HUES48 (cell line): ENCODE data around the gene RYR3.

Experiments used
- H3K27ac ChIP-seq: one replicate; pipeline ENCODE4 v1.7.0; 2013; ENCODE audit warnings: low read depth, low read length, inconsistent platforms
- H3K27me3 ChIP-seq: 2 replicates; pipeline ENCODE4 v1.6.1; 2013; ENCODE audit warnings: mild to moderate bottlenecking, low read length; ENCODE audit not compliant: control insufficient read depth, insufficient read depth
- H3K36me3 ChIP-seq: 2 replicates; pipeline ENCODE4 v1.6.1; 2013; ENCODE audit warnings: low read length; ENCODE audit not compliant: control insufficient read depth, insufficient read depth
- H3K4me1 ChIP-seq: 2 replicates; pipeline ENCODE4 v1.6.1; 2013; ENCODE audit warnings: mild to moderate bottlenecking, low read length; ENCODE audit not compliant: control insufficient read depth, insufficient read depth
- H3K4me3 ChIP-seq: 2 replicates; pipeline ENCODE4 v1.5.1; 2013; ENCODE audit warnings: mild to moderate bottlenecking, low read depth, low read length
- H3K9ac ChIP-seq: 2 replicates; pipeline ENCODE4 v1.6.1; 2013; ENCODE audit warnings: mild to moderate bottlenecking, low read depth, low read length, moderate library complexity
- H3K9me3 ChIP-seq: 2 replicates; pipeline ENCODE4 v1.6.1; 2013; ENCODE audit warnings: low read length; ENCODE audit not compliant: control insufficient read depth, insufficient read depth

The RYR3 gene

GRCh38 chr15:33296050-33296449 lies 14.7 kb upstream of the RYR3 start:
- Histone ChIP-seq H3K4me3 (no peak overlapping the region), H3K9me3 (no peaks in the 10 kb centered on the region), H3K27ac (no peak overlapping the region), H3K27me3 (no peaks in the 10 kb centered on the region), H3K36me3 (no peaks in the 10 kb centered on the region), H3K4me1 (peaks cover 6% of the 10 kb centered on the region; the same call in 1 of the 2 replicates), H3K9ac (no peak overlapping the region)

GRCh38 chr15:33296856-33297255 lies 13.9 kb upstream of the RYR3 start:
- H3K27ac ChIP-seq = no peak overlapping the region
- H3K9ac ChIP-seq = no peak overlapping the region
- peaks cover 6% of the 10 kb centered on the region; the same call in 1 of the 2 replicates for H3K4me1 ChIP-seq
- no peak overlapping the region for H3K4me3 ChIP-seq
- no peaks in the 10 kb centered on the region for H3K9me3 ChIP-seq
- no peaks in the 10 kb centered on the region for H3K36me3 ChIP-seq
- H3K27me3 ChIP-seq = no peaks in the 10 kb centered on the region

DNA sequence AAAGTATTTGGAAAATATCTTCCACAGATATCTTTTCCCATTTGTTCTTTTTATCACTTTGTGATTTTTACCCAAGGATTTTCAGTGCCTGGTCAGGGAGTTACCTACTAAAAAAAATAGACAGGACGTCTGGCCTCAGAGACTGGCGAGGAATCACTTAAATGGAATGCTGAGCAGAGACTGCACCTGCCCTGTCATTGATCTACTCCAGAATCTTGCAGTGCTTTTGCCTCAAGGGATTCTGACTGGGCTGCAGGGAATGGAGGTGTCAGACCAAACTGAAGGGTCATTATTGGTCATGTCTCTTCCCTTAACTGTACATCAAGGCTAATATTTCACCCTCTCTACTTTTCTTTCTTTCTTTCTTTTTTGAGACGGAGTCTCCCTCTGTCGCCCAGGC lies 12.1 kb upstream of the RYR3 start:
- no peaks in the 10 kb centered on the region for H3K27me3 ChIP-seq
- no peaks in the 10 kb centered on the region; the same call in 1 of the 2 replicates for H3K4me1 ChIP-seq
- H3K4me3 ChIP-seq = no peak overlapping the region
- H3K36me3 ChIP-seq = no peaks in the 10 kb centered on the region
- H3K9me3 ChIP-seq = no peaks in the 10 kb centered on the region
- no peak overlapping the region for H3K9ac ChIP-seq
- H3K27ac ChIP-seq = no peak overlapping the region

- Histone ChIP-seq H3K9me3 (no peaks in the 10 kb centered on the region), H3K27ac (no peak overlapping the region), H3K9ac (no peak overlapping the region), H3K36me3 (no peaks in the 10 kb centered on the region), H3K4me1 (peaks cover 8% of the 10 kb centered on the region), H3K27me3 (peaks cover 9% of the 10 kb centered on the region), H3K4me3 (no peak overlapping the region)
Observed at GRCh38 chr15:33304924-33305323, 5.8 kb upstream of the RYR3 start.

DNA sequence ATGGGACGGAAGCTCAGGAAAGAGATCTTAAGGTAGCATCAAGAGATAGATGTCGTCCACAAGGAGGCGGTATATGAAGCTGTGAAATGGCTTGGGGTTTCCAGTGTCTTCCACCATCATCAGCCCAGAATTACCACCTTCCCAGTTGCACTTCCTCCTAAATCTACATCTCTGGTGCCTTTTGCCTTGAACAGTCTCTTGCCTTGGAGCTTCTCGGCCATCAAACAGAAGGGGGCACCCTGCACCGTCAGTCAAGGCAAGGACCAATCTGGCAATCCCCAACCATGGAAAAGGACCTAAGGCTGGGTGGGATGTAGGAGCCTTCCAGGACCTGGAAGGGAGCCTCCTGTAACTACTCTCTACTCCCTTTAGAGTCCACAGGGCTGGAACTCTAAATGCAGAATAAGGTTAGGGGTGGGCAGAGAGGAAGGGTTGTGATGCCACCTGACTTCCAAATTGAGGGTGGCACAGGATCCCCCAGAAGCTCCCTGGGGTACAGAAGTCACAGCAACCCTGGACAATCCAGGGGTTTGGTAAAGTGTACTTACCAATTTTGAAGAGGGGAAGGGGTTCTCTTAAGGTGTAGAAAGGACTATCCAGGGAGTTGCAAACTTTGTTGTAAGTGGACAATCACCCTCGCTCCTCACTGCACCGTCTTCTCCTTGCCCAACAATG lies 1.0 kb upstream of the RYR3 start:
- no peaks in the 10 kb centered on the region for H3K9me3 ChIP-seq
- no peaks in the 10 kb centered on the region for H3K36me3 ChIP-seq
- no peak overlapping the region for H3K9ac ChIP-seq
- peaks cover 10% of the 10 kb centered on the region for H3K4me1 ChIP-seq
- H3K4me3 ChIP-seq = peak overlapping the region; percentile 60; the same call in 1 of the 2 replicates
- H3K27me3 ChIP-seq = peaks cover 51% of the 10 kb centered on the region
- H3K27ac ChIP-seq = no peak overlapping the region

GRCh38 chr15:33311312-33311971 lies 675 bp downstream of the RYR3 start:
- no peaks in the 10 kb centered on the region for H3K36me3 ChIP-seq
- H3K27ac ChIP-seq = no peak overlapping the region
- peaks cover 51% of the 10 kb centered on the region for H3K27me3 ChIP-seq
- peak overlapping the region; percentile 60 for H3K4me3 ChIP-seq
- no peak overlapping the region for H3K9ac ChIP-seq
- no peaks in the 10 kb centered on the region for H3K9me3 ChIP-seq
- peaks cover 11% of the 10 kb centered on the region for H3K4me1 ChIP-seq

DNA sequence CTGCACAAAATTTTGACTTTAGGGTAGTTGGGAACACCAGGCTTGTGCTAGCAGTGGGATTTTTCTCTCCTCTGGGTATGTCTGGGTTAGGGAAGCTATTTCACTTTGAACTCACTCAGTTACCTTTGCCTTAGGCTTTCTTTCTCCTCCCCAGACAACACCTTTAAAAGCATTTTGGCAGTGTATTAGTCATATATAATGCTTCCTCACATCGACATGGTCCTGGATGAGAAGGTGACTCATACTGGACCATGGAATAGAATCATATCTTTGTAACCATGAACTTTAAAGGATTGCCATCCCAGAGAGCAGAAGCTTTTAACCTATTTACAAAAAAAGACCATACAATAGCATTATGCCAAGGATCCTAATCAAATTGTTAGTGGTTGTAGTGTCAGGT lies 2.7 kb downstream of the RYR3 start:
- Histone ChIP-seq H3K9ac (no peak overlapping the region), H3K9me3 (no peaks in the 10 kb centered on the region), H3K27ac (no peak overlapping the region), H3K36me3 (no peaks in the 10 kb centered on the region), H3K27me3 (peaks cover 51% of the 10 kb centered on the region), H3K4me1 (peaks cover 11% of the 10 kb centered on the region), H3K4me3 (no peak overlapping the region)

DNA sequence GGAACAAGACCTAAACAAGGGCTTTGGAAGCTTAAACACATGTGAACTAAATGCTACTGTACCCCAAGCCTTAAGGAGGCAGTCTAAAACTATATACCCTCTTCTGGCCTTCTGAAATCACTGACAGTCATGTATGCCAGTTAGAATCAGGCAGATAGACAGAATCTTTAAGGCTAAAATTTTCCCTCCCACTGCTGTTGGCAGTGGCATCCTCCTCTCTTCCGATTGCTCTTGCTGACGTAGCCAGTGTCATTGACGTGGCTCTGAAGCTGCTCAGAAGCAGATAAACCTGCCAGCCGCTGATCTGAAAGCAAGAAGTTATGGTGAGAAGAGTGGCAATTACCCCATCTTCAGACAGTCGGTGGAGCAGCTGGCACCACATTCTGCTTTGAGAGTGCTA lies 3.3 kb downstream of the RYR3 start:
- H3K27me3 ChIP-seq = peaks cover 50% of the 10 kb centered on the region
- no peak overlapping the region for H3K9ac ChIP-seq
- no peaks in the 10 kb centered on the region for H3K9me3 ChIP-seq
- H3K36me3 ChIP-seq = no peaks in the 10 kb centered on the region
- no peak overlapping the region for H3K27ac ChIP-seq
- H3K4me1 ChIP-seq = peaks cover 11% of the 10 kb centered on the region
- no peak overlapping the region for H3K4me3 ChIP-seq

- peaks cover 11% of the 10 kb centered on the region for H3K4me1 ChIP-seq
- H3K4me3 ChIP-seq = no peak overlapping the region
- no peak overlapping the region for H3K27ac ChIP-seq
- H3K9me3 ChIP-seq = no peaks in the 10 kb centered on the region
- no peaks in the 10 kb centered on the region for H3K36me3 ChIP-seq
- no peak overlapping the region for H3K9ac ChIP-seq
- H3K27me3 ChIP-seq = peaks cover 40% of the 10 kb centered on the region
Observed at GRCh38 chr15:33315044-33315443, 4.3 kb downstream of the RYR3 start.

- Histone ChIP-seq H3K9ac (no peak overlapping the region), H3K4me1 (peaks cover 9% of the 10 kb centered on the region), H3K9me3 (no peaks in the 10 kb centered on the region), H3K27me3 (peaks cover 12% of the 10 kb centered on the region), H3K36me3 (no peaks in the 10 kb centered on the region), H3K27ac (no peak overlapping the region), H3K4me3 (no peak overlapping the region)
Observed at GRCh38 chr15:33317896-33318295, 7.1 kb downstream of the RYR3 start.

GRCh38 chr15:33320017-33320416 lies 9.2 kb downstream of the RYR3 start:
- H3K4me1 ChIP-seq = peaks cover 7% of the 10 kb centered on the region

More at GRCh38 chr15:33320017-33320416, 9.2 kb downstream of the RYR3 start:
- no peak overlapping the region for H3K9ac ChIP-seq
- no peaks in the 10 kb centered on the region for H3K36me3 ChIP-seq
- H3K27ac ChIP-seq = no peak overlapping the region
- H3K9me3 ChIP-seq = no peaks in the 10 kb centered on the region
- H3K4me3 ChIP-seq = no peak overlapping the region
- H3K27me3 ChIP-seq = no peaks in the 10 kb centered on the region; the same call in 1 of the 2 replicates
